Endodermal cell (in vitro differentiated cells): Measurements from ENCODE around the gene PXDC1. TPM values are rescaled to one million over a fixed set of nuclear protein-coding genes. Genes with fewer than 3 reads are reported as not detected.

Source experiments
- DNase-seq: peaks from one replicate; pipeline ENCODE4 v3.0.0-alpha.2; 2017
- H3K27ac ChIP-seq: 2 replicates; pipeline ENCODE4 v1.5.1; 2013; ENCODE audit warnings: mild to moderate bottlenecking, low read depth, low read length, moderate library complexity
- H3K27me3 ChIP-seq: 2 replicates; pipeline ENCODE4 v1.6.1; 2013; ENCODE audit warnings: mild to moderate bottlenecking, low read length, moderate library complexity; ENCODE audit not compliant: insufficient read depth, control insufficient read depth, poor library complexity, severe bottlenecking
- H3K36me3 ChIP-seq: 2 replicates; pipeline ENCODE4 v1.7.0; 2013; ENCODE audit warnings: mild to moderate bottlenecking, low read length, moderate library complexity; ENCODE audit not compliant: control insufficient read depth, insufficient read depth
- H3K4me1 ChIP-seq: one replicate; pipeline ENCODE4 v1.7.0; 2013; ENCODE audit warnings: low read length; ENCODE audit not compliant: control insufficient read depth, insufficient read depth
- H3K4me3 ChIP-seq: 2 replicates; pipeline ENCODE4 v1.5.1; 2013; ENCODE audit warnings: mild to moderate bottlenecking, low read length, moderate library complexity
- H3K9ac ChIP-seq: 2 replicates; pipeline ENCODE4 v1.6.1; 2013; ENCODE audit warnings: mild to moderate bottlenecking, low read length, moderate library complexity; ENCODE audit not compliant: poor library complexity, severe bottlenecking; ENCODE audit errors: extremely low read depth
- H3K9me3 ChIP-seq: 2 replicates; pipeline ENCODE4 v1.6.1; 2013; ENCODE audit warnings: mild to moderate bottlenecking, low read length, moderate library complexity; ENCODE audit not compliant: control insufficient read depth
- H3K27ac Mint-ChIP-seq: 2 replicates; pipeline ENCODE4 v1.8.0; 2020; ENCODE audit warnings: mixed read lengths
- H3K27me3 Mint-ChIP-seq: 2 replicates; pipeline ENCODE4 v1.8.0; 2021; ENCODE audit warnings: mild to moderate bottlenecking, mixed read lengths; ENCODE audit not compliant: insufficient read depth
- H3K36me3 Mint-ChIP-seq: 2 replicates; pipeline ENCODE4 v1.8.0; 2020; ENCODE audit warnings: low read depth, mixed read lengths
- H3K4me1 Mint-ChIP-seq: 2 replicates; pipeline ENCODE4 v1.8.0; 2020; ENCODE audit warnings: mixed read lengths
- H3K4me3 Mint-ChIP-seq: 2 replicates; pipeline ENCODE4 v1.8.0; 2020; ENCODE audit warnings: mild to moderate bottlenecking, moderate library complexity, mixed read lengths
- H3K9me3 Mint-ChIP-seq: 2 replicates; pipeline ENCODE4 v1.8.0; 2020; ENCODE audit warnings: mild to moderate bottlenecking, mixed read lengths
- WGBS, 2 experiments: methylation state at CpG; one replicate each; pipeline versions ENCODE4 v1.1.5 to v1.1.7; 2013; ENCODE audit warnings: missing lambda C conversion rate in 2 of 2, mixed read lengths in 1 of 2; ENCODE audit not compliant: insufficient coverage in 1 of 2, insufficient read length in 1 of 2; 5-methylcytosine and 5-hydroxymethylcytosine counted together
- total RNA-seq, 2 donors: library from RNA; stranded (reverse); fragmentation: NEBNext Ultra II Directional in 1 of 2; extraction: Animal tissue kit (Norgen Biotek cat#: 25700) in 1 of 2; gene quantifications; 2 replicates in 1 of 2; 3 replicates in 1 of 2; pipeline ENCODE4 v1.2.1, GENCODE V29; 2021
- TF ChIP-seq, protein P1 (sequence below): fragments of 200-600 bp; sonication (generic); conservative IDR thresholded peaks from 2 replicates; pipeline ENCODE4 v1.5.0; 2021; ENCODE audit warnings: antibody characterized with exemption, mild to moderate bottlenecking

Gene PXDC1
- total RNA-seq, 2 donors from 2014 or later: 3.3 to 4.6 TPM

DNA sequence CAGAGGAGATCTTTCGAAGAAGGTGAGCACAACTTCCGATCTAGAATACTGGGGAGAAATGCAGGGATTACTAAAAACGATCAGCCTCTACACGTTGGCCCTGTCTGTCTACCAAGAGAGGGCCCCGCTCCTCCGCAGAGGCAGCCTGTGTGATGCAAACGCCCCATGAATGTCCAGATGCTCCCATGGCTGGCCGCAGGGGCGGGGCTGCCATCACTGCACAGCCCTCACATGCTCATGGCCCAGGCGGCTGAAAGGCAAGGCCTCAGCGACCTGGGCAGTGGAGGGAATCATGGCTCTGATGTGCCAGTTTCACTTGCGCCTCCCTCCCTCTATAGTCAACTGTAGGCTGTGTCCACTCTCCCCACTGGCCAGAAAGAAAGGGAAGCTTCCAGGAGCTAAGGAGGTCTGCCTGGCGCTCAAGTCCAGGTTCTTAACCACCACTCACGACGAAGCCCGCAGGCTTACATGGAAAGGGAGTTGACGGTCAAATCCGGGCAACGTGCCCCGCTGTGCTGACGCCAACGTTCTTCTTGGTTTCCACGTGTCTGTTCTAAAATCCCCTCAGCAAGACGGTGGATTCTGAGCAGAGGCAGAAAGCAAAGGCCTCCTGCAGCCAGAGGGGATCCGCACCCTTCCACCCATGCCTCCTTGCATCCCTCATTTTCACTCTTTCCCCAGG lies 14.2 kb downstream of the PXDC1 start:
- no peak for DNase-seq
- Mint-ChIP-seq H3K27ac (no peak overlapping the region), H3K4me1 (no peaks in the 10 kb centered on the region), H3K4me3 (no peak overlapping the region), H3K36me3 (peaks cover 22% of the 10 kb centered on the region), H3K9me3 (peaks cover 10% of the 10 kb centered on the region), H3K27me3 (peaks cover 11% of the 10 kb centered on the region)
- Histone ChIP-seq H3K9me3 (peaks cover 8% of the 10 kb centered on the region), H3K27ac (no peak overlapping the region), H3K9ac (no peak overlapping the region), H3K4me3 (no peak overlapping the region), H3K4me1 (no peaks in the 10 kb centered on the region), H3K27me3 (peaks cover 18% of the 10 kb centered on the region), H3K36me3 (peaks cover 5% of the 10 kb centered on the region)
- TF ChIP-seq, protein P1, sequence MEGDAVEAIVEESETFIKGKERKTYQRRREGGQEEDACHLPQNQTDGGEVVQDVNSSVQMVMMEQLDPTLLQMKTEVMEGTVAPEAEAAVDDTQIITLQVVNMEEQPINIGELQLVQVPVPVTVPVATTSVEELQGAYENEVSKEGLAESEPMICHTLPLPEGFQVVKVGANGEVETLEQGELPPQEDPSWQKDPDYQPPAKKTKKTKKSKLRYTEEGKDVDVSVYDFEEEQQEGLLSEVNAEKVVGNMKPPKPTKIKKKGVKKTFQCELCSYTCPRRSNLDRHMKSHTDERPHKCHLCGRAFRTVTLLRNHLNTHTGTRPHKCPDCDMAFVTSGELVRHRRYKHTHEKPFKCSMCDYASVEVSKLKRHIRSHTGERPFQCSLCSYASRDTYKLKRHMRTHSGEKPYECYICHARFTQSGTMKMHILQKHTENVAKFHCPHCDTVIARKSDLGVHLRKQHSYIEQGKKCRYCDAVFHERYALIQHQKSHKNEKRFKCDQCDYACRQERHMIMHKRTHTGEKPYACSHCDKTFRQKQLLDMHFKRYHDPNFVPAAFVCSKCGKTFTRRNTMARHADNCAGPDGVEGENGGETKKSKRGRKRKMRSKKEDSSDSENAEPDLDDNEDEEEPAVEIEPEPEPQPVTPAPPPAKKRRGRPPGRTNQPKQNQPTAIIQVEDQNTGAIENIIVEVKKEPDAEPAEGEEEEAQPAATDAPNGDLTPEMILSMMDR: no peak
- 90 to 93% methylated on average over 13 to 25 of the region's 25 CpGs for WGBS, 2 experiments

DNA sequence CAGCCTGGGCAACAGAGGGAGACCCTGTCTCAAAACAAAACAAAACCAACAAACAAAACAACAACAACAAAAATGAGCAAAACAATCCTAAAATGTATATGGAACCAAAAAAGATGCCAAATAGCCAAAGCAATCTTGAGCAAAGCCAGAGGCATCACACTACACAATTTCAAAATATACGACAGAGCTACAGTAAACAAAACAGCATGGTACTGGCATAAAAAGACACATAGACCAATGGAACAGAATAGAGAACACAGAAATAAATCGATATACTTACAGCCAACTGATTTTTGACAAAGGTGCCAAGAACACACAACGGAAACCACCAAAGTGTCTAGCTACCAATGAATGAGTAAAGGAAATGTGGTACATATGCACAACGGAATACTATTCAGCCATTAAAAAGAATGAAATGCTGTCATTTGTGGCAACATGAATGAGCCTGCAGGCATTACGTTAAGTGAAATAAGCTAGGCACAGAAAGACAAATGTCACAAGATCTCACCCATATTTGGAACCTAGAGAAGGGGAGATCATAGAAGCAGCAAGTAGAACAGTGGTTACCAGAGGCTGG lies 16.4 kb downstream of the PXDC1 start:
- peaks cover 5% of the 10 kb centered on the region for H3K36me3 ChIP-seq
- no peak for DNase-seq
- 90 to 93% methylated on average over 3 to 5 of the region's 5 CpGs for WGBS, 2 experiments
- no peak overlapping the region for H3K4me3 ChIP-seq
- H3K27ac ChIP-seq: no peak overlapping the region
- H3K27me3 ChIP-seq: no peaks in the 10 kb centered on the region
- Mint-ChIP-seq H3K4me1 (no peaks in the 10 kb centered on the region), H3K4me3 (no peak overlapping the region), H3K27ac (no peak overlapping the region), H3K27me3 (no peaks in the 10 kb centered on the region), H3K36me3 (peaks cover 22% of the 10 kb centered on the region), H3K9me3 (peaks cover 10% of the 10 kb centered on the region)
- no peak overlapping the region for H3K9ac ChIP-seq
- H3K9me3 ChIP-seq: peaks cover 8% of the 10 kb centered on the region
- TF ChIP-seq, protein P1: no peak
- H3K4me1 ChIP-seq: no peaks in the 10 kb centered on the region

DNA sequence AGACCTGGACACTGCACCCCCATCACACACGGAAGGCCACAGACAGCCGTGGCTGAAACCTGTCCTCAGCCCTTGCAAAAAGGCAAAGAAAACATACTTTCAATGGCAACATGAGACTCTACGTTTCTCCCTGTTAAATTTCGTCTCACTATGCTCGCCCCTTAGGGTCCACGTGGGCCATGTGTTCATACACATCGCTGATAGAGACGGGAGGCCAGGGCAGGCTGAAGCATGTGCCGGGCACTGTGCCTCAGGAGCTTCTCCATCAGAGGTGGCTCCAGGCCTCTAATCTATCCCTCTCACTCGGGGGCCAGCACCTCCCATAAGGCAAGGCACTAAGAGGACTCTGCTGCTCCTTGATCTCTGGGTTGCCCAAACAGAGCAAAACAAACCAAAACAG lies 17.5 kb downstream of the PXDC1 start:
- Mint-ChIP-seq H3K4me1 (no peaks in the 10 kb centered on the region), H3K36me3 (peaks cover 22% of the 10 kb centered on the region), H3K27ac (no peak overlapping the region), H3K4me3 (no peak overlapping the region), H3K27me3 (no peaks in the 10 kb centered on the region), H3K9me3 (peaks cover 10% of the 10 kb centered on the region)
- WGBS, 2 experiments: 90 to 94% methylated on average over 7 to 10 of the region's 10 CpGs
- H3K27me3 ChIP-seq: no peaks in the 10 kb centered on the region
- DNase-seq: no peak
- no peaks in the 10 kb centered on the region for H3K4me1 ChIP-seq
- no peak overlapping the region for H3K27ac ChIP-seq
- H3K9me3 ChIP-seq: peaks cover 8% of the 10 kb centered on the region
- H3K4me3 ChIP-seq: no peak overlapping the region
- no peak overlapping the region for H3K9ac ChIP-seq
- H3K36me3 ChIP-seq: peaks cover 5% of the 10 kb centered on the region
- TF ChIP-seq, protein P1: no peak
